Esophagus muscularis mucosa (tissue), 4 donors: Measurements from ENCODE around the gene FGD2. TPM values are rescaled to one million over a fixed set of nuclear protein-coding genes. Genes with fewer than 3 reads are reported as not detected.

Source experiments
- DNase-seq: peaks from one replicate; pipeline ENCODE4 v3.0.0-alpha.2; 2017; ENCODE audit errors: extremely low spot score
- H3K27ac ChIP-seq, 4 donors: fragments of 200-600 bp; sonication (generic); replicated peaks in 1 of 4; 1 replicate in 3 of 4; 2 replicates in 1 of 4; pipeline ENCODE4 v1.5.1; 2016 to 2019; ENCODE audit warnings: mild to moderate bottlenecking in 1 of 4
- H3K27me3 ChIP-seq, 4 donors: fragments of 200-600 bp; sonication (generic); one replicate each; pipeline versions ENCODE4 v1.5.1 to v1.6.0; 2016 to 2019
- H3K36me3 ChIP-seq, 4 donors: fragments of 200-600 bp; sonication (generic); one replicate each; pipeline ENCODE4 v1.5.1; 2016 to 2019
- H3K4me1 ChIP-seq, 4 donors: fragments of 200-600 bp; sonication (generic); one replicate each; pipeline ENCODE4 v1.5.1; 2016 to 2019
- H3K4me3 ChIP-seq, 4 donors: fragments of 200-600 bp; sonication (generic); 1 replicate in 2 of 4; 2 replicates in 2 of 4; pipeline ENCODE4 v1.5.1; 2016 to 2019; ENCODE audit warnings: mild to moderate bottlenecking in 4 of 4, moderate library complexity in 1 of 4
- H3K9me3 ChIP-seq, 4 donors: fragments of 200-600 bp; sonication (generic); 1 replicate in 3 of 4; 2 replicates in 1 of 4; pipeline ENCODE4 v1.5.1; 2016 to 2019
- EP300 ChIP-seq: sonication (generic); formaldehyde crosslinking; IDR thresholded peaks from one replicate; pipeline ENCODE4 v1.6.1; 2017; ENCODE audit warnings: antibody characterized with exemption
- POLR2A ChIP-seq: fragments of 450-650 bp; IDR thresholded peaks from one replicate; pipeline ENCODE4 v1.6.1; 2017; ENCODE audit warnings: antibody characterized with exemption, moderate library complexity, mild to moderate bottlenecking, low read depth
- POLR2AphosphoS5 ChIP-seq, 2 donors: sonication (generic); formaldehyde crosslinking; IDR thresholded peaks; one replicate each; pipeline ENCODE4 v1.6.1; 2017; ENCODE audit warnings: antibody characterized with exemption in 2 of 2
- WGBS: methylation state at CpG from one replicate; pipeline ENCODE4 v1.1.5; 2018; 5-methylcytosine and 5-hydroxymethylcytosine counted together
- intact Hi-C: fragments of 100-400 bp; cut with DNase I; formaldehyde crosslinking; loops from one replicate; pipeline ENCODE4 v1.15.1; 2023
- total RNA-seq, 4 donors: library from RNA; depleted of rRNA; stranded (reverse); fragments of >200 nt; gene quantifications; one replicate each; pipeline versions ENCODE4 v1.1.0 to v1.2.1, GENCODE V29; 2016
- TF ChIP-seq, protein P1 (sequence below), 3 experiments: fragments of 200-600 bp in 2 of 3; fragments of 450-650 bp in 1 of 3; sonication (generic) in 2 of 3; IDR thresholded peaks; one replicate each; pipeline ENCODE4 v1.5.1; 2017 to 2019; ENCODE audit warnings: antibody characterized with exemption in 3 of 3, mild to moderate bottlenecking in 2 of 3, moderate library complexity in 1 of 3

The FGD2 gene
- total RNA-seq, 4 donors from 2014 or later: 13.9 to 23.1 (median 19.3) TPM

DNA sequence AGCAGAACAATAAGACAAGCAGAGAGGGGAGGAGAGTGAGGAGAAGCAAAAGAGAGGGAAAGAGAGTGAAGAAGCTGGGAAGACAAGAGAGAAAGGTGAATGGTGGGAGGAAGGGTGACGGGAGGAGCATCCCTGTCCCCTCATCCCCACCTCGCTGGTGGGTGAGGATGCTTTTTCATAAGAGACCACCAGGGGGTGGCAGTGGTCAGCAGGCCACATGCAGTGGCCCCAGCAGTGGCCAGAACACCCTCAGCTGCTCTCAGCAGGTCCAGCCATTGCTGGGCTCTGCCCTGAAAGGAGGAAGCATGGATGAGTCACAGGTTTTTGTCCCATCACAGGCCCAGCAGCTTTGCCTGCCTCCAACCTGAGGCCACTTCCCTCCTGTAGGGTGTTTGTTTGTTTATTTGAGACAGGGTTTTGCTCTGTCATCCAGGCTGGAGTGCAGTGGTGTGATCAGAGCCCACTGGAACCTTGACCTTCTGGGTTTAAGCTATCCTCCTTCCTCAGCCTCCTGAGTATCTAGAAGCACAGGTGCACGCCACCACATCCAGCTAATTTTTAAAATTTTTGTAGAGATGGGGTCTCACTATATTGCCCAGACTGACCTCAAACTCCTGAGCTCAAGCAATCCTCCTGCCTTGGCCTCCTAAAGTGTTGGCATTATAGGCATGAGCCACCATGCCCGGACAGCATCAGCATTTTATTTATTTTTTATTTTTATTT is 24.0 kb downstream of the FGD2 start:
- H3K27me3 ChIP-seq: no peaks in the 10 kb centered on the region
- WGBS: 70% methylated on average over 4 of the region's 4 CpGs
- TF ChIP-seq POLR2A (no peak), POLR2AphosphoS5 (IDR thresholded peaks at IDR 0.05) (peak in 1 of 2 donors; percentile 68)
- TF ChIP-seq, protein P1, sequence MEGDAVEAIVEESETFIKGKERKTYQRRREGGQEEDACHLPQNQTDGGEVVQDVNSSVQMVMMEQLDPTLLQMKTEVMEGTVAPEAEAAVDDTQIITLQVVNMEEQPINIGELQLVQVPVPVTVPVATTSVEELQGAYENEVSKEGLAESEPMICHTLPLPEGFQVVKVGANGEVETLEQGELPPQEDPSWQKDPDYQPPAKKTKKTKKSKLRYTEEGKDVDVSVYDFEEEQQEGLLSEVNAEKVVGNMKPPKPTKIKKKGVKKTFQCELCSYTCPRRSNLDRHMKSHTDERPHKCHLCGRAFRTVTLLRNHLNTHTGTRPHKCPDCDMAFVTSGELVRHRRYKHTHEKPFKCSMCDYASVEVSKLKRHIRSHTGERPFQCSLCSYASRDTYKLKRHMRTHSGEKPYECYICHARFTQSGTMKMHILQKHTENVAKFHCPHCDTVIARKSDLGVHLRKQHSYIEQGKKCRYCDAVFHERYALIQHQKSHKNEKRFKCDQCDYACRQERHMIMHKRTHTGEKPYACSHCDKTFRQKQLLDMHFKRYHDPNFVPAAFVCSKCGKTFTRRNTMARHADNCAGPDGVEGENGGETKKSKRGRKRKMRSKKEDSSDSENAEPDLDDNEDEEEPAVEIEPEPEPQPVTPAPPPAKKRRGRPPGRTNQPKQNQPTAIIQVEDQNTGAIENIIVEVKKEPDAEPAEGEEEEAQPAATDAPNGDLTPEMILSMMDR (IDR thresholded peaks at IDR 0.05): peak; percentile 66 to 71 (median 67)
- no peak overlapping the region for H3K4me3 ChIP-seq
- H3K4me1 ChIP-seq: peaks cover 0 to 8% (median 3%) of the 10 kb centered on the region in 4 donors
- H3K27ac ChIP-seq: no peak overlapping the region
- no peaks in the 10 kb centered on the region for H3K36me3 ChIP-seq
- H3K9me3 ChIP-seq: peaks cover 0 to 6% (median 1%) of the 10 kb centered on the region in 4 donors
- DNase-seq: no peak
- intact Hi-C loops: no loop called here

DNA sequence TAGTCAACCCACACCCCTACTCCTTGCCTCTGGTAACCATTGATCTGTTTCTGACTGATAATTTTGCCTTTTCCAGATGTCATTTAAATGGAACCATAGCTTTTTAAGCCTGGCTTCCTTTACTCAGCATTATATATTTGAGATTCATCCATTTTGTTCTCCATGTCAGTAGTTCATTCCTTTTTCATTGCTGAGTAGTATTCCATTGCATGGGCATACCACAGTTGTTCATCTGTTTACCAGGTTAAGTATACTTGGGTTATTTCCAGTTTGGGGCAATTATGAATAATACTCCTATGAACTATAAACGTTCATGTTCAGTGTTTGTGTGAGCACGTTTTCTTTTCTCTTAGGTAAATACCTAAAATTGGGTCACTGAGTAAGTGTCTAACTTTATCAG is 25.1 kb downstream of the FGD2 start:
- intact Hi-C loops: no loop called here
- 95% methylated on average over 2 of the region's 2 CpGs for WGBS
- TF ChIP-seq EP300: no peak
- TF ChIP-seq POLR2AphosphoS5 (IDR thresholded peaks at IDR 0.05): no peak
- TF ChIP-seq POLR2A: no peak
- TF ChIP-seq, protein P1 (IDR thresholded peaks at IDR 0.05): no peak

DNA sequence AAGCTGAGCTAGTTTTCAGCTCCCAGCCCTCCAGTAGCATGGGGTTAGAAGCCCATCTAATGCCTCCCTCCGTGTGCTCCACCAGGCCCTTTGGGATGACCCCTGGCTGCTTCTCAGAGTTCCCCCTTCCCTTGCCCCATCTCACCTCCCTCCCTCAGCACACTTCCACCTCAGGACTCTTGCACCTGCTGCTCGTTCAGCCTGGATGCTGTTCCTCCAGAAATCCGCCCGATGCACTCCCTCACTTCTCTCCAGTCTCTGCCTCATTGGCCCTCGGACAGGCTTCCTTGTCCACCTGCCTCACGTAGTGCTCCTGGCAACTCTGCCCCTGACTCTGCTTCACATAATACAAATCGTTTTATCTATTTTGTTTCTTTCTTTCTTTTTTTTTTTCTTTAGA is 26.8 kb downstream of the FGD2 start:
- Histone ChIP-seq H3K27ac (no peak overlapping the region), H3K27me3 (no peaks in the 10 kb centered on the region), H3K4me3 (no peak overlapping the region), H3K36me3 (no peaks in the 10 kb centered on the region), H3K9me3 (peaks cover 0 to 6% (median 1%) of the 10 kb centered on the region in 4 donors), H3K4me1 (peaks cover 0 to 6% (median 2%) of the 10 kb centered on the region in 4 donors)
- intact Hi-C loops: no loop called here
- TF ChIP-seq POLR2A: no peak
- TF ChIP-seq, protein P1 (IDR thresholded peaks at IDR 0.05): no peak
- TF ChIP-seq POLR2AphosphoS5 (IDR thresholded peaks at IDR 0.05): no peak
- no peak for TF ChIP-seq EP300
- 88% methylated on average over 7 of the region's 7 CpGs for WGBS
- no peak for DNase-seq

More for the DNA sequence above, 25.1 kb downstream of the FGD2 start:
- Histone ChIP-seq H3K9me3 (peaks cover 0 to 6% (median 1%) of the 10 kb centered on the region in 4 donors), H3K27ac (no peak overlapping the region), H3K27me3 (no peaks in the 10 kb centered on the region), H3K4me1 (peaks cover 0 to 6% (median 2%) of the 10 kb centered on the region in 4 donors), H3K4me3 (no peak overlapping the region), H3K36me3 (no peaks in the 10 kb centered on the region)
- no peak for DNase-seq

DNA sequence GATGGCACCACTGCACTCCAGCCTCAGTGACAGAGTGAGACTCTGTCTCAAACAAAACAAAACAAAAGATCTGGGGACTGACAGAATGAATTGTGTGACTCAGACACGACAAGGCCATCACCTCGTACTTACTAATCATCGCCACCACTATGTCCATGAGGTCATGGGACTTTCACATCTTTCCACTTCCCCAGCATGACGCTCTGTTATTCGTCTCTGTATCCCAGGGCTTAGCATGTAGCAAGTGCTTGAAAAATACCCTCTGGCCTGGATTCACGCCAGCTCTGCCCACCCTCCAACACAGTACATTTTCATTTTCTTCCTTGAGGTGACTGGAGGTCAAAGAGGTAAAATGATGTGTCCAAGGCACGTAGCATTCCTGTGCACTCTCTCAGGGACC is 27.8 kb downstream of the FGD2 start:
- 87% methylated on average over 7 of the region's 7 CpGs for WGBS
- intact Hi-C loops: no loop called here
- Histone ChIP-seq H3K36me3 (no peaks in the 10 kb centered on the region), H3K27ac (no peak overlapping the region), H3K4me3 (no peak overlapping the region), H3K27me3 (no peaks in the 10 kb centered on the region), H3K4me1 (peaks cover 0 to 6% (median 4%) of the 10 kb centered on the region in 4 donors), H3K9me3 (peaks cover 0 to 6% (median 1%) of the 10 kb centered on the region in 4 donors)
- TF ChIP-seq, protein P1 (IDR thresholded peaks at IDR 0.05): no peak
- TF ChIP-seq POLR2AphosphoS5 (IDR thresholded peaks at IDR 0.05): no peak
- TF ChIP-seq EP300: no peak
- no peak for TF ChIP-seq POLR2A
- DNase-seq: no peak
